ENCODE results near the gene LTB4R2. TPM values are rescaled to one million over a fixed set of nuclear protein-coding genes. Genes with fewer than 3 reads are reported as not detected.

LTB4R2 gene
- total RNA-seq, 1 experiment from 2014 or later: 15.0 TPM

DNA sequence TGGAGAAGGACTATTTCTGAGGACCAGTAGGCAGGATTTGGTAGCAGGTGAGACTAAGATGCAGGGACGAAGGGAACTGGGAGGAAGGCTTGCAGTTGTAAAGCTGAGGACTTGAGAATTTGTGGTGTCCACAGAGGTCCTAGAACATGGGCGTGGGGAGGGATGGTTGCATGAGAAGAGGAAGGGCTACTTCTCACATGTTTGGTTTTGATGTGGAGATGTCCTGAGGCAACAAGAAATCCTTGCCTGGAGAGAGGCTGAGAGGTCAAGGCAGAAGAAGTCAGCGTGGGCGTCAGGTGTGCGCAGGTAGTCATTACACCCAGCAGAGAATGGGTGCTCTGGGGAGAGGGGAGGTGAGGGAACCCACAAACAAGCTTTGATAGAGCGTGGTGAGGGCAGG is 32.9 kb upstream of the LTB4R2 start:
- Histone ChIP-seq H3K9me3 (ENCODE audit: insufficient read depth, low read depth) (no peaks in the 10 kb centered on the region), H3K27me3 (ENCODE audit: insufficient read depth, low read depth) (no peaks in the 10 kb centered on the region), H3K36me3 (ENCODE audit: low read depth) (no peaks in the 10 kb centered on the region), H4K20me1 (ENCODE audit: insufficient read depth) (no peaks in the 10 kb centered on the region), H3K4me3 (no peak overlapping the region), H3K4me1 (replicated peaks; ENCODE audit: insufficient read depth) (peaks cover 22% of the 10 kb centered on the region), H3K4me2 (no peak overlapping the region), H3F3A (ENCODE audit: insufficient read depth, low read depth) (peaks cover 26% of the 10 kb centered on the region), H3K27ac (no peak overlapping the region), H2AFZ (no peak overlapping the region), H3K79me2 (ENCODE audit: low read depth) (no peaks in the 10 kb centered on the region), H3K9me2 (ENCODE audit: insufficient read depth) (no peaks in the 10 kb centered on the region)
- BruUV-seq (replicated peaks): no TSS peak
- DNase-seq: no peak
- intact Hi-C loops (cut with micrococcal nuclease; ENCODE audit: unreplicated experiment): no loop called here
- TF ChIP-seq EZH2 (IDR thresholded peaks at IDR 0.05; ENCODE audit: low read depth) (no peak), CTCF (conservative IDR thresholded peaks at IDR 0.05) (no peak)
- CTCF ChIA-PET: no interaction called here
- POLR2A ChIA-PET (ENCODE audit: unreplicated experiment): no interaction called here

GRCh38 chr14:24277606-24278321 is 32.2 kb upstream of the LTB4R2 start:
- Histone ChIP-seq H3K9me2 (ENCODE audit: insufficient read depth) (no peaks in the 10 kb centered on the region), H3K4me2 (no peak overlapping the region), H3K9me3 (ENCODE audit: insufficient read depth, low read depth) (no peaks in the 10 kb centered on the region), H3K4me1 (replicated peaks; ENCODE audit: insufficient read depth) (peaks cover 20% of the 10 kb centered on the region), H3K27me3 (ENCODE audit: insufficient read depth, low read depth) (no peaks in the 10 kb centered on the region), H3K36me3 (ENCODE audit: low read depth) (no peaks in the 10 kb centered on the region), H2AFZ (no peak overlapping the region), H4K20me1 (ENCODE audit: insufficient read depth) (no peaks in the 10 kb centered on the region), H3K79me2 (ENCODE audit: low read depth) (no peaks in the 10 kb centered on the region), H3K27ac (no peak overlapping the region), H3K4me3 (no peak overlapping the region), H3F3A (ENCODE audit: insufficient read depth, low read depth) (peaks cover 21% of the 10 kb centered on the region)
- ChIA-PET CTCF (no interaction called here), POLR2A (ENCODE audit: unreplicated experiment) (no interaction called here)
- TF ChIP-seq CTCF (conservative IDR thresholded peaks at IDR 0.05) (no peak), EZH2 (IDR thresholded peaks at IDR 0.05; ENCODE audit: low read depth) (no peak)
- no TSS peak for BruUV-seq (replicated peaks)
- DNase-seq: no peak
- intact Hi-C loops (cut with micrococcal nuclease; ENCODE audit: unreplicated experiment): no loop called here

DNA sequence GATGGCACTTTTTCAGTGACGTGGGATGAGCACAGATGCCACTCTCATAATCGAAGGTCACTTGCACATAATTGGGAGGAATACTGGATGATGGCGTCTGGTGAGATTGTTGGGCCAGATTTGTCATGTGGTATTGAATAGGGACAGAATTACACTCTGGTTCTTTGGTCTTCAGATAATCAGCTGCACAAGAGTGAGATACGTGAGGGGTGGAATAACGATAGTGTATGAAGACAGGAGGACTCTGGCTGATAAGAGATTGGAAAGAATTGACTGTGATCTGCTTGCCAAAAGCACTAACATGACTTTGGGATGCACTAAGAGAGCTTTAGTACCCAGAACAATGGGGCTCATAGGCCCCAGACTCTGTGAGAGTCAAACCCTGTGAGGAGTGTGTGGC is 31.5 kb upstream of the LTB4R2 start:
- no peaks in the 10 kb centered on the region for H4K20me1 ChIP-seq (ENCODE audit: insufficient read depth)
- no peak overlapping the region for H3K4me3 ChIP-seq
- peaks cover 19% of the 10 kb centered on the region for H3K4me1 ChIP-seq (replicated peaks; ENCODE audit: insufficient read depth)
- no peak for DNase-seq
- H3K9me3 ChIP-seq (ENCODE audit: insufficient read depth, low read depth): no peaks in the 10 kb centered on the region
- no peaks in the 10 kb centered on the region for H3K79me2 ChIP-seq (ENCODE audit: low read depth)
- no peaks in the 10 kb centered on the region for H3K9me2 ChIP-seq (ENCODE audit: insufficient read depth)
- intact Hi-C loops (cut with micrococcal nuclease; ENCODE audit: unreplicated experiment): no loop called here
- peaks cover 21% of the 10 kb centered on the region for H3F3A ChIP-seq (ENCODE audit: insufficient read depth, low read depth)
- CTCF ChIA-PET: no interaction called here
- TF ChIP-seq CTCF (conservative IDR thresholded peaks at IDR 0.05) (no peak), EZH2 (IDR thresholded peaks at IDR 0.05; ENCODE audit: low read depth) (no peak)
- no peak overlapping the region for H2AFZ ChIP-seq
- no peak overlapping the region for H3K4me2 ChIP-seq
- H3K36me3 ChIP-seq (ENCODE audit: low read depth): no peaks in the 10 kb centered on the region
- H3K27me3 ChIP-seq (ENCODE audit: insufficient read depth, low read depth): no peaks in the 10 kb centered on the region
- no TSS peak for BruUV-seq (replicated peaks)
- POLR2A ChIA-PET (ENCODE audit: unreplicated experiment): no interaction called here
- H3K27ac ChIP-seq: no peak overlapping the region

Data from PC-9 (cell line).